ENCODE data around the gene ERF. TPM values are rescaled to one million over a fixed set of nuclear protein-coding genes. Genes with fewer than 3 reads are reported as not detected.

Gene ERF
- total and polyA plus RNA-seq, 2 of the 8 experiments (the other 6 are each of a cell fraction or from before 2014, with no cell fraction given) = 43.7 to 62.7 TPM

- Histone ChIP-seq H3K14ac (ENCODE audit: insufficient read length) (no peak overlapping the region), H3K27me3 (replicated peaks in 1 of 4; ENCODE audit: control insufficient read depth in 3 of 4, extremely low read depth in 1 of 4, insufficient read depth in 3 of 4, low read length in 3 of 4) (no peaks in the 10 kb centered on the region; a peak in 1 of 7 replicates), H2BK12ac (ENCODE audit: low read depth, low read length) (0 out of 2 replicates have a peak overlapping the region, but pooled peaks have one; percentile 39), H3K23me2 (ENCODE audit: low read depth, low read length) (peaks cover 7% of the 10 kb centered on the region), H4K5ac (ENCODE audit: insufficient read length, low read depth, low read length) (peak overlapping the region; percentile 96), H2AFZ (ENCODE audit: low read length) (peak overlapping the region; percentile 75), H4K20me1 (replicated peaks in 1 of 2; ENCODE audit: control insufficient read depth in 1 of 2, insufficient read depth in 2 of 2, low read length in 2 of 2) (peaks cover 3 to 6% of the 10 kb centered on the region in 2 experiments), H3K18ac (ENCODE audit: extremely low read depth, low read length) (peak overlapping the region; percentile 91), H2BK20ac (ENCODE audit: low read length) (peak overlapping the region; percentile 92; the same call in 1 of the 2 replicates), H3K4me2 (ENCODE audit: insufficient read depth in 1 of 2, low read depth in 2 of 2, low read length in 2 of 2) (peak overlapping the region; percentile 66 to 71), H2BK15ac (ENCODE audit: low read length) (no peak overlapping the region), H3K36me3 (ENCODE audit: control insufficient read depth in 2 of 4, insufficient read depth in 4 of 4, low read length in 3 of 4) (peaks cover 2 to 13% (median 3%) of the 10 kb centered on the region in 4 experiments; a peak in 4 of 8 replicates), H2BK5ac (ENCODE audit: low read depth, low read length) (peak overlapping the region; percentile 61; the same call in 1 of the 2 replicates), H2BK120ac (replicated peaks; ENCODE audit: low read depth, low read length) (peak overlapping the region; percentile 66), H2AK5ac (ENCODE audit: low read depth, low read length) (no peak overlapping the region), H3K4me1 (replicated peaks in 1 of 4; ENCODE audit: control insufficient read depth in 3 of 4, insufficient read depth in 4 of 4, low read length in 3 of 4) (peaks cover 2 to 14% (median 4%) of the 10 kb centered on the region in 4 experiments), H3K79me1 (ENCODE audit: low read depth, low read length) (peaks cover 5% of the 10 kb centered on the region; the same call in 1 of the 2 replicates), H3K23ac (ENCODE audit: insufficient read length) (no peak overlapping the region), H3K4ac (replicated peaks; ENCODE audit: insufficient read length, low read depth, low read length) (no peak overlapping the region), H3K9me3 (ENCODE audit: insufficient read depth in 2 of 2, low read depth in 1 of 2, low read length in 1 of 2) (no peaks in the 10 kb centered on the region), H3K56ac (replicated peaks; ENCODE audit: insufficient read length, low read depth, low read length) (no peak overlapping the region), H3K9ac (replicated peaks in 1 of 4; ENCODE audit: extremely low read depth in 1 of 4, low read depth in 3 of 4, low read length in 3 of 4) (peak overlapping the region in 1 of 4 experiments; percentile 15; a peak in 2 of 7 replicates), H3K4me3 (ENCODE audit: extremely low read depth in 1 of 4, insufficient read depth in 2 of 4, low read depth in 3 of 4, low read length in 4 of 4) (peak overlapping the region; percentile 48 to 86 (median 76)), H3K79me2 (ENCODE audit: control insufficient read depth in 1 of 2, insufficient read depth in 2 of 2, low read length in 2 of 2) (peaks cover 0 to 16% of the 10 kb centered on the region in 2 experiments; a peak in 2 of 4 replicates), H4K8ac (ENCODE audit: extremely low read depth, insufficient read depth, low read length) (peak overlapping the region; percentile 73), H3K27ac (ENCODE audit: low read depth, low read length) (no peak overlapping the region; the same call in 1 of the 2 replicates), H4K91ac (replicated peaks; ENCODE audit: insufficient read length, low read length) (peak overlapping the region; percentile 75)
- peak; percentile 82 to 92 for DNase-seq (ENCODE audit: low read depth in 1 of 2, low spot score in 2 of 2)
- peak; percentile 68 for FAIRE-seq
- POLR2A ChIA-PET (ENCODE audit: partially characterized antibody) = interaction anchor here (0.6 to 7.0 kb wide), 17 partner anchors 11 to 169 kb away, joined by 3 to 68 read pairs (median 4); partner anchors contain the start of genes ERF and ZNF574
- WGBS, 2 experiments (ENCODE audit: extremely low coverage in 1 of 2, insufficient coverage in 1 of 2, insufficient read length in 1 of 2, insufficient replicate concordance in 2 of 2, low coverage in 1 of 2, low lambda C conversion rate in 2 of 2, missing lambda C conversion rate in 1 of 2) = 14% methylated on average over 45 of the region's 45 CpGs; no CpG with 5 or more reads in 1 of the 2 experiments
- CTCF ChIA-PET (ENCODE audit: partially characterized antibody) = interaction anchor here (0.7 to 11.8 kb wide), 18 partner anchors 10 to 144 kb away, joined by 3 to 260 read pairs (median 5); partner anchors contain the start of gene ERF
- TF ChIP-seq RAD21 (IDR thresholded peaks at IDR 0.05 in 1 of 2, conservative IDR thresholded peaks at IDR 0.05 in 1 of 2; ENCODE audit: low read depth in 2 of 2, low read length in 2 of 2) (peak; percentile 20 to 44; a peak in 2 of 4 replicates), PHF8 (conservative IDR thresholded peaks at IDR 0.05; ENCODE audit: low read depth, low read length) (no peak), KDM5A (IDR thresholded peaks at IDR 0.05; ENCODE audit: low read length) (no peak), BCL11A (IDR thresholded peaks at IDR 0.05; ENCODE audit: low read depth in 2 of 2, low read length in 2 of 2) (no peak), SAP30 (IDR thresholded peaks at IDR 0.05; ENCODE audit: insufficient read depth, insufficient replicate concordance, low read length) (no peak), BACH1 (IDR thresholded peaks at IDR 0.05; ENCODE audit: low read length) (peak; percentile 24; the same call in 1 of the 2 replicates), JUN (IDR thresholded peaks at IDR 0.05; ENCODE audit: low read depth, low read length) (no peak), ATF3 (IDR thresholded peaks at IDR 0.05; ENCODE audit: insufficient read depth, low read depth, low read length) (peak; percentile 92), SP1 (IDR thresholded peaks at IDR 0.05; ENCODE audit: low read depth, low read length) (0 out of 2 replicates have a peak, but pooled peaks have one; percentile 43)
Observed at GRCh38 chr19:42244347-42245220, 10.3 kb downstream of the ERF start.
